ENCODE data around the gene RPL5. TPM values are rescaled to one million over a fixed set of nuclear protein-coding genes. Genes with fewer than 3 reads are reported as not detected.

The RPL5 gene
- total RNA-seq, 2 experiments from 2014 or later: 1,651 to 1,862 TPM

DNA sequence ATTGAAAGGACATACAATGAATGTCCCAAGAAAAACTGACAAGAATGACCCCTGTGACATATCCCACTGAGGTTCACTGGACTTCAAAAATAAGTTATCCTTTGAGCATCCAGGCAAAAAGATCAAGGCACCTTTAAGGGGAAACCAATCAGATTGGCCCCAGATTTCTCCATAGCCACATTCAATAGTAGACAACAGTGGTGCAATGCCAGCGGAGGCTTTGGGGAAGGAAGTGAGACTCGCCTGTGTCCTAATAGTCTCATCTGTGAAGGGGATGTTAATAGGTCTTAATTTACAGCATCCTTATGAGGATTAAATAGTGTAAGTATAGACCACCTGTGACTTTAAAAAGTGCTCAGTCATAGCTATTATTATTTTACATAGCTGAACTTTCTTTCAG, 21.5 kb downstream of the RPL5 start:
- peaks cover 48% of the 10 kb centered on the region for H3K79me2 ChIP-seq (ENCODE audit: insufficient read depth, low read depth, low read length)
- H4K20me1 ChIP-seq (ENCODE audit: insufficient read depth, low read length): no peaks in the 10 kb centered on the region
- H3K9me2 ChIP-seq (ENCODE audit: insufficient read depth, low read length): no peaks in the 10 kb centered on the region
- intact Hi-C loops (cut with micrococcal nuclease; ENCODE audit: unreplicated experiment): no loop called here
- H3K4me1 ChIP-seq (ENCODE audit: insufficient read depth, low read length, poor library complexity, severe bottlenecking): peaks cover 14% of the 10 kb centered on the region
- no peak overlapping the region for H3K27ac ChIP-seq (ENCODE audit: low read depth, low read length, poor library complexity, severe bottlenecking)
- peaks cover 55% of the 10 kb centered on the region for H3K36me3 ChIP-seq (ENCODE audit: insufficient read depth, low read length)
- ChIA-PET CTCF (ENCODE audit: unreplicated experiment) (no interaction called here), POLR2A (interaction anchor here (0.6 to 1.2 kb wide), 5 partner anchors 8 to 103 kb away, joined by 3 to 9 read pairs (median 3); no protein-coding TSS in a partner anchor)
- BruUV-seq (replicated peaks): no TSS peak
- H3K4me2 ChIP-seq (ENCODE audit: low read length): no peak overlapping the region
- no peak for DNase-seq (ENCODE audit: low spot score)
- H2AFZ ChIP-seq (ENCODE audit: low read length): no peak overlapping the region
- H3K4me3 ChIP-seq (ENCODE audit: low read depth, low read length, poor library complexity, severe bottlenecking): no peak overlapping the region
- H3K9me3 ChIP-seq (ENCODE audit: low read length): no peaks in the 10 kb centered on the region
- TF ChIP-seq CTCF (conservative IDR thresholded peaks at IDR 0.05; ENCODE audit: low read length): no peak
- TF ChIP-seq EZH2phosphoT487 (IDR thresholded peaks at IDR 0.05; ENCODE audit: borderline replicate concordance, low read depth, low read length): no peak

- Histone ChIP-seq H3K9me2 (ENCODE audit: insufficient read depth, low read length) (no peaks in the 10 kb centered on the region), H3K4me1 (ENCODE audit: insufficient read depth, low read length, poor library complexity, severe bottlenecking) (peaks cover 22% of the 10 kb centered on the region), H3K9me3 (ENCODE audit: low read length) (no peaks in the 10 kb centered on the region), H3K27ac (ENCODE audit: low read depth, low read length, poor library complexity, severe bottlenecking) (no peak overlapping the region), H3K36me3 (ENCODE audit: insufficient read depth, low read length) (peaks cover 47% of the 10 kb centered on the region), H3K4me2 (ENCODE audit: low read length) (no peak overlapping the region), H3K4me3 (ENCODE audit: low read depth, low read length, poor library complexity, severe bottlenecking) (no peak overlapping the region), H4K20me1 (ENCODE audit: insufficient read depth, low read length) (no peaks in the 10 kb centered on the region), H2AFZ (ENCODE audit: low read length) (no peak overlapping the region), H3K79me2 (ENCODE audit: insufficient read depth, low read depth, low read length) (peaks cover 53% of the 10 kb centered on the region)
- ChIA-PET POLR2A (interaction anchor here (0.5 to 1.2 kb wide), 11 partner anchors 9 to 208 kb away, joined by 3 to 9 read pairs (median 3); no protein-coding TSS in a partner anchor), CTCF (ENCODE audit: unreplicated experiment) (no interaction called here)
- DNase-seq (ENCODE audit: low spot score): no peak
- no TSS peak for BruUV-seq (replicated peaks)
- intact Hi-C loops (cut with micrococcal nuclease; ENCODE audit: unreplicated experiment): no loop called here
- TF ChIP-seq EZH2phosphoT487 (IDR thresholded peaks at IDR 0.05; ENCODE audit: borderline replicate concordance, low read depth, low read length) (no peak), CTCF (conservative IDR thresholded peaks at IDR 0.05; ENCODE audit: low read length) (no peak)
These were observed 22.4 kb downstream of the RPL5 start for GRCh38 chr1:92854101-92854785.

DNA sequence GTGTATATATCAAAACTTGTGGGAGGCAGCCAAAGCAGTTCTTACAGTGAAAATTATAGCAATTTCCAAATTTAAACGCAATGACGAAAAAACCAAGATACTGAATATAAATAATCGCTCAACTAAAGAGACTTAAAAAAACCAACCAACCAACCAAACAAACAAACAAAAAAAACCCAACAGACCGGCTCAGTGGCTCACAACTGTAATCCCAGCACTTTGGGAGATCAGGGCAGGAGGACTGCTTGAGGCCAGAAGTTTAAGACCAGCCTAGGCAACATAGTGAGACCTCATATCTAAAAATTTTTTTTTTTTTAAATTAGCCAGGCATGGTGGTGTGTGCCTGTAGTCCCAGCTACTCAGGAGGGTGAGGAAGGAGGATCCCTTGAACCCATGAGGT, 23.4 kb downstream of the RPL5 start:
- H3K36me3 ChIP-seq (ENCODE audit: insufficient read depth, low read length): peaks cover 37% of the 10 kb centered on the region
- TF ChIP-seq CTCF (conservative IDR thresholded peaks at IDR 0.05; ENCODE audit: low read length): no peak
- TF ChIP-seq EZH2phosphoT487 (IDR thresholded peaks at IDR 0.05; ENCODE audit: borderline replicate concordance, low read depth, low read length): no peak
- no peak overlapping the region for H3K4me2 ChIP-seq (ENCODE audit: low read length)
- POLR2A ChIA-PET: interaction anchor here (0.6 to 1.1 kb wide), 3 partner anchors 15 to 222 kb away, joined by 3 to 6 read pairs (median 4); no protein-coding TSS in a partner anchor
- no peak for DNase-seq (ENCODE audit: low spot score)
- no peak overlapping the region for H3K27ac ChIP-seq (ENCODE audit: low read depth, low read length, poor library complexity, severe bottlenecking)
- BruUV-seq (replicated peaks): no TSS peak
- no peaks in the 10 kb centered on the region for H4K20me1 ChIP-seq (ENCODE audit: insufficient read depth, low read length)
- peaks cover 31% of the 10 kb centered on the region for H3K4me1 ChIP-seq (ENCODE audit: insufficient read depth, low read length, poor library complexity, severe bottlenecking)
- H2AFZ ChIP-seq (ENCODE audit: low read length): no peak overlapping the region
- no peaks in the 10 kb centered on the region for H3K9me3 ChIP-seq (ENCODE audit: low read length)
- intact Hi-C loops (cut with micrococcal nuclease; ENCODE audit: unreplicated experiment): no loop called here
- H3K79me2 ChIP-seq (ENCODE audit: insufficient read depth, low read depth, low read length): peaks cover 56% of the 10 kb centered on the region
- CTCF ChIA-PET (ENCODE audit: unreplicated experiment): no interaction called here
- no peaks in the 10 kb centered on the region for H3K9me2 ChIP-seq (ENCODE audit: insufficient read depth, low read length)
- H3K4me3 ChIP-seq (ENCODE audit: low read depth, low read length, poor library complexity, severe bottlenecking): no peak overlapping the region

All from OCI-LY7 (cell line).